ENCODE results near the gene TIAM2.

Gene TIAM2

GRCh38 chr6:155054491-155055250, 59.6 kb downstream of the TIAM2 start:
- intact Hi-C loops (cut with DNase I) = no loop called here
- no peak for DNase-seq

GRCh38 chr6:155055729-155056128, 60.6 kb downstream of the TIAM2 start:
- no peak for DNase-seq
- intact Hi-C loops (cut with DNase I) = no loop called here

GRCh38 chr6:155056756-155057155, 61.6 kb downstream of the TIAM2 start:
- no peak for DNase-seq
- intact Hi-C loops (cut with DNase I) = no loop called here

- no peak for DNase-seq
- intact Hi-C loops (cut with DNase I) = no loop called here
These were observed 66.3 kb downstream of the TIAM2 start for GRCh38 chr6:155061381-155061780.

- no peak for DNase-seq
- intact Hi-C loops (cut with DNase I) = no loop called here
These were observed 67.8 kb downstream of the TIAM2 start for GRCh38 chr6:155062866-155063341.

GRCh38 chr6:155064303-155064702, 69.2 kb downstream of the TIAM2 start:
- no peak for DNase-seq
- intact Hi-C loops (cut with DNase I) = no loop called here

- intact Hi-C loops (cut with DNase I) = no loop called here
- no peak for DNase-seq
These were observed 71.2 kb downstream of the TIAM2 start for GRCh38 chr6:155066361-155066760.

- intact Hi-C loops (cut with DNase I) = no loop called here
- DNase-seq = no peak
These were observed 72.0 kb downstream of the TIAM2 start for GRCh38 chr6:155066921-155067680.

- DNase-seq = no peak
- intact Hi-C loops (cut with DNase I) = no loop called here
These were observed 73.0 kb downstream of the TIAM2 start for GRCh38 chr6:155067956-155068615.

GRCh38 chr6:155069543-155069942, 74.4 kb downstream of the TIAM2 start:
- intact Hi-C loops (cut with DNase I) = no loop called here
- DNase-seq = no peak

- intact Hi-C loops (cut with DNase I) = no loop called here
- DNase-seq = no peak
These were observed 81.0 kb downstream of the TIAM2 start for GRCh38 chr6:155075930-155076695.

GRCh38 chr6:155077331-155077730, 82.2 kb downstream of the TIAM2 start:
- no peak for DNase-seq

GRCh38 chr6:155077784-155078183, 82.7 kb downstream of the TIAM2 start:
- intact Hi-C loops (cut with DNase I) = no loop called here

More at GRCh38 chr6:155077331-155077730, 82.2 kb downstream of the TIAM2 start:
- intact Hi-C loops (cut with DNase I) = no loop called here

GRCh38 chr6:155078331-155078745, 83.2 kb downstream of the TIAM2 start:
- DNase-seq = no peak
- intact Hi-C loops (cut with DNase I) = no loop called here

More at GRCh38 chr6:155077784-155078183, 82.7 kb downstream of the TIAM2 start:
- DNase-seq = no peak

GRCh38 chr6:155079985-155080452, 84.9 kb downstream of the TIAM2 start:
- intact Hi-C loops (cut with DNase I) = no loop called here

GRCh38 chr6:155080881-155081845, 86.0 kb downstream of the TIAM2 start:
- DNase-seq = no peak
- intact Hi-C loops (cut with DNase I) = no loop called here

More at GRCh38 chr6:155079985-155080452, 84.9 kb downstream of the TIAM2 start:
- DNase-seq = no peak

- no peak for DNase-seq
- intact Hi-C loops (cut with DNase I) = no loop called here
These were observed 89.5 kb downstream of the TIAM2 start for GRCh38 chr6:155084431-155085123.

- DNase-seq = no peak
- intact Hi-C loops (cut with DNase I) = no loop called here
These were observed 90.6 kb downstream of the TIAM2 start for GRCh38 chr6:155085582-155086257.
